Esophagus muscularis mucosa (tissue), 4 donors: Measurements from ENCODE around the gene BTRC. TPM values are rescaled to one million over a fixed set of nuclear protein-coding genes. Genes with fewer than 3 reads are reported as not detected.

Experiments used
- DNase-seq: peaks from one replicate; pipeline ENCODE4 v3.0.0-alpha.2; 2017; ENCODE audit errors: extremely low spot score
- H3K27ac ChIP-seq, 4 donors: fragments of 200-600 bp; sonication (generic); replicated peaks in 1 of 4; 1 replicate in 3 of 4; 2 replicates in 1 of 4; pipeline ENCODE4 v1.5.1; 2016 to 2019; ENCODE audit warnings: mild to moderate bottlenecking in 1 of 4
- H3K27me3 ChIP-seq, 4 donors: fragments of 200-600 bp; sonication (generic); one replicate each; pipeline versions ENCODE4 v1.5.1 to v1.6.0; 2016 to 2019
- H3K36me3 ChIP-seq, 4 donors: fragments of 200-600 bp; sonication (generic); one replicate each; pipeline ENCODE4 v1.5.1; 2016 to 2019
- H3K4me1 ChIP-seq, 4 donors: fragments of 200-600 bp; sonication (generic); one replicate each; pipeline ENCODE4 v1.5.1; 2016 to 2019
- H3K4me3 ChIP-seq, 4 donors: fragments of 200-600 bp; sonication (generic); 1 replicate in 2 of 4; 2 replicates in 2 of 4; pipeline ENCODE4 v1.5.1; 2016 to 2019; ENCODE audit warnings: mild to moderate bottlenecking in 4 of 4, moderate library complexity in 1 of 4
- H3K9me3 ChIP-seq, 4 donors: fragments of 200-600 bp; sonication (generic); 1 replicate in 3 of 4; 2 replicates in 1 of 4; pipeline ENCODE4 v1.5.1; 2016 to 2019
- CTCF ChIP-seq, 3 experiments: fragments of 200-600 bp in 2 of 3; fragments of 450-650 bp in 1 of 3; sonication (generic) in 2 of 3; IDR thresholded peaks; one replicate each; pipeline ENCODE4 v1.5.1; 2017 to 2019; ENCODE audit warnings: antibody characterized with exemption in 3 of 3, mild to moderate bottlenecking in 2 of 3, moderate library complexity in 1 of 3
- EP300 ChIP-seq: sonication (generic); formaldehyde crosslinking; IDR thresholded peaks from one replicate; pipeline ENCODE4 v1.6.1; 2017; ENCODE audit warnings: antibody characterized with exemption
- POLR2A ChIP-seq: fragments of 450-650 bp; IDR thresholded peaks from one replicate; pipeline ENCODE4 v1.6.1; 2017; ENCODE audit warnings: antibody characterized with exemption, moderate library complexity, mild to moderate bottlenecking, low read depth
- POLR2AphosphoS5 ChIP-seq, 2 donors: sonication (generic); formaldehyde crosslinking; IDR thresholded peaks; one replicate each; pipeline ENCODE4 v1.6.1; 2017; ENCODE audit warnings: antibody characterized with exemption in 2 of 2
- WGBS: methylation state at CpG from one replicate; pipeline ENCODE4 v1.1.5; 2018; 5-methylcytosine and 5-hydroxymethylcytosine counted together
- intact Hi-C: fragments of 100-400 bp; cut with DNase I; formaldehyde crosslinking; loops from one replicate; pipeline ENCODE4 v1.15.1; 2023
- total RNA-seq, 4 donors: library from RNA; depleted of rRNA; stranded (reverse); fragments of >200 nt; gene quantifications; one replicate each; pipeline versions ENCODE4 v1.1.0 to v1.2.1, GENCODE V29; 2016

Gene BTRC
- total RNA-seq, 4 donors from 2014 or later, result 10.1 to 20.0 (median 10.4) TPM

- no peak overlapping the region for H3K27ac ChIP-seq
- 100% methylated on average over 1 of the region's 1 CpG for WGBS
- peaks cover 0 to 14% (median 8%) of the 10 kb centered on the region in 4 donors for H3K4me1 ChIP-seq
- H3K27me3 ChIP-seq, result no peaks in the 10 kb centered on the region
- H3K4me3 ChIP-seq, result no peak overlapping the region
- no peaks in the 10 kb centered on the region for H3K9me3 ChIP-seq
- intact Hi-C loops, result no loop called here
- no peak for TF ChIP-seq CTCF (IDR thresholded peaks at IDR 0.05)
- TF ChIP-seq POLR2AphosphoS5 (IDR thresholded peaks at IDR 0.05), result no peak
- TF ChIP-seq POLR2A, result no peak
- TF ChIP-seq EP300, result no peak
- DNase-seq, result no peak
- no peaks in the 10 kb centered on the region for H3K36me3 ChIP-seq
Observed at GRCh38 chr10:101452176-101452575, 98.2 kb downstream of the BTRC start.

GRCh38 chr10:101452593-101452992 lies 98.6 kb downstream of the BTRC start:
- no peaks in the 10 kb centered on the region for H3K27me3 ChIP-seq
- H3K4me3 ChIP-seq, result no peak overlapping the region
- intact Hi-C loops, result no loop called here
- TF ChIP-seq EP300 (no peak), POLR2A (no peak)
- no peak for DNase-seq
- H3K27ac ChIP-seq, result no peak overlapping the region
- H3K9me3 ChIP-seq, result no peaks in the 10 kb centered on the region
- H3K4me1 ChIP-seq, result peaks cover 0 to 13% (median 8%) of the 10 kb centered on the region in 4 donors
- H3K36me3 ChIP-seq, result no peaks in the 10 kb centered on the region
- WGBS, result 92% methylated on average over 1 of the region's 1 CpG

- TF ChIP-seq EP300, result no peak
- no peak for TF ChIP-seq CTCF (IDR thresholded peaks at IDR 0.05)
- no peak for TF ChIP-seq POLR2AphosphoS5 (IDR thresholded peaks at IDR 0.05)
- no peak for TF ChIP-seq POLR2A
- intact Hi-C loops, result no loop called here
- H3K9me3 ChIP-seq, result no peaks in the 10 kb centered on the region
Observed at GRCh38 chr10:101453318-101453717, 99.4 kb downstream of the BTRC start.

GRCh38 chr10:101453791-101454718 lies 100.1 kb downstream of the BTRC start:
- no peaks in the 10 kb centered on the region for H3K9me3 ChIP-seq
- H3K27ac ChIP-seq, result no peak overlapping the region
- no peak for TF ChIP-seq EP300
- TF ChIP-seq POLR2A, result no peak
- TF ChIP-seq POLR2AphosphoS5 (IDR thresholded peaks at IDR 0.05), result no peak
- TF ChIP-seq CTCF (IDR thresholded peaks at IDR 0.05), result no peak
- no peaks in the 10 kb centered on the region for H3K36me3 ChIP-seq
- peaks cover 0 to 13% (median 8%) of the 10 kb centered on the region in 4 donors for H3K4me1 ChIP-seq
- no peaks in the 10 kb centered on the region for H3K27me3 ChIP-seq
- H3K4me3 ChIP-seq, result no peak overlapping the region
- DNase-seq, result no peak
- 73% methylated on average over 6 of the region's 6 CpGs for WGBS
- intact Hi-C loops, result no loop called here

More at GRCh38 chr10:101453318-101453717, 99.4 kb downstream of the BTRC start:
- Histone ChIP-seq H3K36me3 (no peaks in the 10 kb centered on the region), H3K27ac (no peak overlapping the region), H3K27me3 (no peaks in the 10 kb centered on the region), H3K4me1 (peaks cover 0 to 13% (median 8%) of the 10 kb centered on the region in 4 donors), H3K4me3 (no peak overlapping the region)
- no peak for DNase-seq
- 95% methylated on average over 1 of the region's 1 CpG for WGBS

DNA sequence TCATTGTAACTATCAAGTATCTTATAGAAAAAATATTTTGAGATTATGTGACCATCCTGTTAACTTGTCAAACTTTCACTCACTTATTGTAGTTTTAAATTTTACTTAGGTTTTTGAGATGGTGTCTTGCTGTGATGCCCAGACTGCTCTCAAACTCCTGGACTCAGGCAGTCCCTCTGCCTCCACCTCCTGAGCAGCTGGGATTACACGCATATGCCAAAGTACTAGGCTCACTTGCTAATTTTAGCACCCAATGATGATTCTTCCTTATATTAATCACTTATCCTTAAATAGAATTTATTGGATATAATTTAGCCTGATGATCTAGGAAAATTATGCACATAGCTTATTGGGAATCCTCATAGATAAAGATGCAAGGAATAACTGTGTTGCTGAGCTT lies 104.9 kb downstream of the BTRC start:
- H3K4me3 ChIP-seq, result no peak overlapping the region
- WGBS, result 95% methylated on average over 1 of the region's 1 CpG
- TF ChIP-seq POLR2A, result no peak
- no peak for TF ChIP-seq POLR2AphosphoS5 (IDR thresholded peaks at IDR 0.05)
- TF ChIP-seq CTCF (IDR thresholded peaks at IDR 0.05), result no peak
- no peak for TF ChIP-seq EP300

More for the DNA sequence above, 104.9 kb downstream of the BTRC start:
- intact Hi-C loops, result no loop called here
- H3K27ac ChIP-seq, result no peak overlapping the region
- no peak for DNase-seq
- peaks cover 0 to 11% (median 2%) of the 10 kb centered on the region in 4 donors for H3K36me3 ChIP-seq
- no peaks in the 10 kb centered on the region for H3K27me3 ChIP-seq
- no peaks in the 10 kb centered on the region for H3K9me3 ChIP-seq
- H3K4me1 ChIP-seq, result peaks cover 0 to 6% (median 3%) of the 10 kb centered on the region in 4 donors
